Endothelial cell of umbilical vein (primary cell): ENCODE measurements around the gene UBTD2. TPM values are rescaled to one million over a fixed set of nuclear protein-coding genes. Genes with fewer than 3 reads are reported as not detected.

Experiments
- BruUV-seq: library from RNA; stranded (reverse); fragments of 400-500 nt; replicated peaks from 2 replicates; lab custom pipeline; 2021; lab: Mats Ljungman, UMichigan
- CTCF ChIA-PET: fragments of 300-600, 350-600 bp; sonication (Branson Sonifier 250); formaldehyde crosslinking; loops from one replicate; lab custom pipeline; 2021; ENCODE audit warnings: antibody characterized with exemption, inconsistent platforms; lab: Charles Lee
- POLR2A ChIA-PET: fragments of 300-600, 350-600 bp; sonication (Branson Sonifier 250); formaldehyde crosslinking; loops from one replicate; lab custom pipeline; 2021; ENCODE audit warnings: antibody characterized with exemption, inconsistent platforms; lab: Charles Lee
- DNase-seq: peaks from one replicate; pipeline ENCODE4 v3.0.0-alpha.2; 2011; ENCODE audit warnings: low read depth, low spot score
- FAIRE-seq: peaks from 2 replicates; lab custom pipeline; 2011; peaks lifted over from hg19 to GRCh38; lab: Jason Lieb, UNC
- H2AFZ ChIP-seq: 2 replicates; pipeline ENCODE4 v1.6.0; 2012; ENCODE audit warnings: low read depth, low read length, control low read depth, inconsistent platforms
- H3K27ac ChIP-seq: 2 replicates; pipeline ENCODE4 v1.5.1; 2011; ENCODE audit warnings: low read depth, mild to moderate bottlenecking, control low read depth, low read length, moderate library complexity; ENCODE audit not compliant: insufficient read depth
- H3K27me3 ChIP-seq, 2 experiments: 2 replicates each; pipeline versions ENCODE4 v1.6.0 to v1.6.1; 2011; ENCODE audit warnings: low read length in 2 of 2, mixed read lengths in 1 of 2; ENCODE audit not compliant: control insufficient read depth in 2 of 2, insufficient read depth in 2 of 2
- H3K36me3 ChIP-seq, 2 experiments: 2 replicates in 1 of 2; 3 replicates in 1 of 2; pipeline ENCODE4 v1.5.1; 2011; ENCODE audit warnings: low read length in 2 of 2, mild to moderate bottlenecking in 1 of 2, moderate library complexity in 1 of 2; ENCODE audit not compliant: control insufficient read depth in 2 of 2, insufficient read depth in 2 of 2; ENCODE audit errors: extremely low read depth in 1 of 2
- H3K4me1 ChIP-seq: 3 replicates; pipeline ENCODE4 v1.5.1; 2011; ENCODE audit warnings: mild to moderate bottlenecking, low read length; ENCODE audit not compliant: control insufficient read depth, insufficient read depth; ENCODE audit errors: extremely low read depth
- H3K4me2 ChIP-seq: 2 replicates; pipeline ENCODE4 v1.6.1; 2011; ENCODE audit warnings: low read length, control low read depth, mixed read lengths; ENCODE audit not compliant: insufficient read depth
- H3K4me3 ChIP-seq, 3 experiments: fragments of 200-600 bp in 1 of 3; sonication (generic), shearing (Covaris generic) in 1 of 3; replicated peaks in 1 of 3; 2 replicates each; pipeline ENCODE4 v1.5.1; 2011 to 2016; ENCODE audit warnings: control low read depth in 3 of 3, low read length in 3 of 3, mild to moderate bottlenecking in 2 of 3, inconsistent platforms in 1 of 3, low read depth in 1 of 3, moderate library complexity in 1 of 3; ENCODE audit not compliant: insufficient read depth in 1 of 3
- H3K79me2 ChIP-seq: 2 replicates; pipeline ENCODE4 v1.6.0; 2012; ENCODE audit warnings: low read length, inconsistent platforms; ENCODE audit not compliant: control insufficient read depth, insufficient read depth
- H3K9ac ChIP-seq: replicated peaks from 2 replicates; pipeline ENCODE3; 2011; ENCODE audit warnings: low read length, control low read depth; ENCODE audit not compliant: insufficient read depth; ENCODE audit errors: extremely low read depth
- H3K9me1 ChIP-seq: replicated peaks from 3 replicates; pipeline ENCODE4 v1.6.0; 2011; ENCODE audit warnings: mild to moderate bottlenecking, low read length; ENCODE audit not compliant: control insufficient read depth, insufficient read depth; ENCODE audit errors: extremely low read depth
- H3K9me3 ChIP-seq: replicated peaks from 2 replicates; pipeline ENCODE4 v1.5.1; 2012; ENCODE audit warnings: low read length, inconsistent platforms; ENCODE audit not compliant: control insufficient read depth, insufficient read depth
- H4K20me1 ChIP-seq: replicated peaks from 2 replicates; pipeline ENCODE3; 2011; ENCODE audit warnings: mild to moderate bottlenecking, low read length; ENCODE audit not compliant: control insufficient read depth, insufficient read depth; ENCODE audit errors: extremely low read depth
- CTCF ChIP-seq, 2 donors: IDR thresholded peaks; 1 replicate in 1 of 2; 2 replicates in 1 of 2; pipeline ENCODE4 v1.5.1; 2011; ENCODE audit warnings: low read length in 2 of 2, mild to moderate bottlenecking in 2 of 2, moderate library complexity in 2 of 2, control low read depth in 1 of 2, inconsistent platforms in 1 of 2, low read depth in 1 of 2; ENCODE audit not compliant: insufficient read depth in 1 of 2; ENCODE audit errors: extremely low read depth in 1 of 2
- EZH2 ChIP-seq: IDR thresholded peaks from 2 replicates; pipeline ENCODE4 v1.6.1; 2012; ENCODE audit warnings: borderline replicate concordance, low read depth, mild to moderate bottlenecking, moderate library complexity, low read length, inconsistent platforms; ENCODE audit not compliant: severe bottlenecking
- FOS ChIP-seq: IDR thresholded peaks from 2 replicates; pipeline ENCODE4 v1.6.1; 2011; ENCODE audit warnings: mild to moderate bottlenecking, low read length, moderate library complexity, borderline replicate concordance; ENCODE audit not compliant: insufficient read depth
- GATA2 ChIP-seq: IDR thresholded peaks from 2 replicates; pipeline ENCODE4 v1.7.0; 2011; ENCODE audit warnings: low read depth, mild to moderate bottlenecking, moderate library complexity, mixed read lengths, low read length; ENCODE audit not compliant: insufficient read length, insufficient read depth
- JUN ChIP-seq: IDR thresholded peaks from 2 replicates; pipeline ENCODE4 v1.6.1; 2011; ENCODE audit warnings: borderline replicate concordance, low read depth; ENCODE audit not compliant: insufficient read length, insufficient read depth
- MAX ChIP-seq: IDR thresholded peaks from 2 replicates; pipeline ENCODE4 v1.6.1; 2011; ENCODE audit not compliant: insufficient read depth, insufficient read length
- MYC ChIP-seq: IDR thresholded peaks from one replicate; pipeline ENCODE4 v1.6.1; 2011; ENCODE audit warnings: mild to moderate bottlenecking, low read depth, low read length
- POLR2A ChIP-seq: IDR thresholded peaks from 2 replicates; pipeline ENCODE4 v1.6.1; 2012; ENCODE audit warnings: low read depth, mild to moderate bottlenecking, control low read depth, low read length
- POLR2AphosphoS5 ChIP-seq: IDR thresholded peaks from 2 replicates; pipeline ENCODE4 v1.6.1; 2012; ENCODE audit warnings: low read depth, mild to moderate bottlenecking, control low read depth, low read length, moderate library complexity; ENCODE audit not compliant: insufficient read depth
- dilution Hi-C: fragments of 300-500 bp; cut with MboI; formaldehyde crosslinking; loops from one replicate; pipeline ENCODE4 v1.15.0; 2019; ENCODE audit warnings: low sequenced_read_pairs; ENCODE audit not compliant: extremely low pct_ligation_motif_present
- intact Hi-C: fragments of 100-400 bp; cut with micrococcal nuclease; formaldehyde crosslinking; loops from one replicate; pipeline ENCODE4 v1.10.0; 2022
- polyA plus RNA-seq, 4 experiments: library from polyadenylated mRNA; depleted of rRNA in 3 of 4; stranded (reverse) in 3 of 4; unstranded in 1 of 4; fragments of >200 nt; gene quantifications; 2 replicates each; pipeline versions ENCODE4 v1.2.1 to v1.2.3, GENCODE V29; 2011 to 2012; ENCODE audit warnings: missing spikeins in 1 of 4
- total RNA-seq: library from RNA; stranded (reverse); gene quantifications from 2 replicates; pipeline ENCODE4 v1.2.3, GENCODE V29; 2021

UBTD2 gene
- total and polyA plus RNA-seq, 2 donors (not counting 3 experiments of a cell fraction or from before 2014, with no cell fraction given), result 10.1 to 22.6 TPM

- Histone ChIP-seq H3K9me3 (no peaks in the 10 kb centered on the region), H3K9me1 (no peaks in the 10 kb centered on the region), H3K79me2 (no peaks in the 10 kb centered on the region), H3K27ac (no peak overlapping the region), H3K4me3 (no peak overlapping the region), H3K4me2 (no peak overlapping the region), H3K36me3 (no peaks in the 10 kb centered on the region), H3K4me1 (no peaks in the 10 kb centered on the region), H2AFZ (no peak overlapping the region), H3K27me3 (no peaks in the 10 kb centered on the region), H4K20me1 (no peaks in the 10 kb centered on the region), H3K9ac (no peak overlapping the region)
- intact Hi-C loops (no loop called here), dilution Hi-C loops (no loop called here)
- POLR2A ChIA-PET, result no interaction called here
- TF ChIP-seq EZH2, result no peak
- TF ChIP-seq MYC, result no peak
- TF ChIP-seq POLR2A, result no peak
- TF ChIP-seq FOS, result no peak
- no peak for TF ChIP-seq GATA2
- no peak for TF ChIP-seq MAX
- no peak for TF ChIP-seq POLR2AphosphoS5
- no peak for TF ChIP-seq CTCF (IDR thresholded peaks at IDR 0.05; ENCODE audit: extremely low read depth in 1 of 2, insufficient read depth in 1 of 2, low read depth in 1 of 2, low read length in 2 of 2)
- no peak for TF ChIP-seq JUN
- DNase-seq (no peak), FAIRE-seq (no peak)
- BruUV-seq, result no TSS peak
- CTCF ChIA-PET, result no interaction called here
Observed at GRCh38 chr5:172166030-172166826, 117.3 kb downstream of the UBTD2 start.
